Stimulated activated CD4-positive, alpha-beta T cell treated with anti-CD3 and anti-CD28 coated beads, Interleukin-12 subunit alpha, Interleukin-12 subunit beta, amount 100 ng/mL, for 4 hours (primary cell): ENCODE data around the gene UMAD1.
"Not testable (repeated sequence)": the region's sequence is repeated elsewhere in the genome, so short reads cannot be mapped to it uniquely, and the experiment has no call there.

Experiments used
- DNase-seq: peaks from one replicate; pipeline ENCODE4 v3.0.0-alpha.2; 2020

UMAD1 gene

GRCh38 chr7:7769710-7770627 is 129.4 kb downstream of the UMAD1 start:
- DNase-seq = no peak

GRCh38 chr7:7771452-7771851 is 130.9 kb downstream of the UMAD1 start:
- no peak for DNase-seq

GRCh38 chr7:7772397-7772821 is 131.9 kb downstream of the UMAD1 start:
- no peak for DNase-seq

- no peak for DNase-seq
Observed at GRCh38 chr7:7773334-7774309, 133.1 kb downstream of the UMAD1 start.

GRCh38 chr7:7779888-7780287 is 139.3 kb downstream of the UMAD1 start:
- DNase-seq = no peak

GRCh38 chr7:7783001-7783400 is 142.4 kb downstream of the UMAD1 start:
- no peak for DNase-seq

GRCh38 chr7:7785344-7785973 is 144.9 kb downstream of the UMAD1 start:
- DNase-seq = no peak

- DNase-seq = no peak
Observed at GRCh38 chr7:7786595-7786994, 146.0 kb downstream of the UMAD1 start.

- DNase-seq = no peak
Observed at GRCh38 chr7:7789551-7789988, 149.0 kb downstream of the UMAD1 start.

GRCh38 chr7:7790041-7790741 is 149.6 kb downstream of the UMAD1 start:
- DNase-seq = no peak

GRCh38 chr7:7791523-7791922 is 151.0 kb downstream of the UMAD1 start:
- no peak for DNase-seq

- no peak for DNase-seq
Observed at GRCh38 chr7:7792056-7792455, 151.5 kb downstream of the UMAD1 start.

- DNase-seq = no peak
Observed at GRCh38 chr7:7793249-7793648, 152.7 kb downstream of the UMAD1 start.

- no peak for DNase-seq
Observed at GRCh38 chr7:7793921-7794320, 153.4 kb downstream of the UMAD1 start.

GRCh38 chr7:7795203-7795602 is 154.7 kb downstream of the UMAD1 start:
- no peak for DNase-seq

GRCh38 chr7:7795630-7796121 is 155.1 kb downstream of the UMAD1 start:
- no peak for DNase-seq

GRCh38 chr7:7798510-7798909 is 158.0 kb downstream of the UMAD1 start:
- no peak for DNase-seq

- DNase-seq = no peak
Observed at GRCh38 chr7:7799138-7799537, 158.6 kb downstream of the UMAD1 start.

- no peak for DNase-seq
Observed at GRCh38 chr7:7802531-7802930, 162.0 kb downstream of the UMAD1 start.

- no peak for DNase-seq
Observed at GRCh38 chr7:7803715-7804178, 163.2 kb downstream of the UMAD1 start.

- not testable (repeated sequence) for DNase-seq
Observed at GRCh38 chr7:7804822-7805221, 164.3 kb downstream of the UMAD1 start.
